ENCODE measurements around the gene SHISA8. TPM values are rescaled to one million over a fixed set of nuclear protein-coding genes. Genes with fewer than 3 reads are reported as not detected.

SHISA8 gene
- not detected in 2 replicates for total RNA-seq

GRCh38 chr22:41915035-41915785 lies at the start of gene SHISA8:
Gene SHISA8, minus strand, starts transcription at chr22:41915074. Its CDS starts 407 bp downstream, at chr22:41914667.

GRCh38 chr22:41951898-41952474 lies 37.1 kb upstream of the SHISA8 start, which contains the start of gene SMIM45:
Gene SMIM45, plus strand, starts transcription at chr22:41952150.

GRCh38 chr22:41946629-41947423 lies 32.0 kb upstream of the SHISA8 start, which contains the start of gene CENPM:
Gene CENPM, minus strand, starts transcription at chr22:41947152. Its CDS starts 76 bp downstream, at chr22:41947076.

Other genes with a start within 250 kb of the SHISA8 start
- gene SNU13, start 226.2 kb downstream of the SHISA8 start, total RNA-seq: 67.5 and 69.0 TPM in 2 replicates
- 0.17 and 1.6 TPM in 2 replicates for gene MEI1, start 215.6 kb downstream of the SHISA8 start, total RNA-seq
- 5.5 and 5.7 TPM in 2 replicates for gene CCDC134, start 114.4 kb downstream of the SHISA8 start, total RNA-seq
- 39.7 and 53.0 TPM in 2 replicates for gene SREBF2, start 82.0 kb downstream of the SHISA8 start, total RNA-seq
- under 0.01 TPM in 1 of 2 replicates, not detected in the other for gene TNFRSF13C, start 11.7 kb upstream of the SHISA8 start, total RNA-seq
- gene CENPM, start 32.1 kb upstream of the SHISA8 start, total RNA-seq: 1.9 and 3.9 TPM in 2 replicates
- gene SEPTIN3, start 54.4 kb upstream of the SHISA8 start, total RNA-seq: under 0.01 and 0.26 TPM in 2 replicates
- 0.16 and 0.77 TPM in 2 replicates for gene WBP2NL, start 83.7 kb upstream of the SHISA8 start, total RNA-seq
- gene NAGA, start 155.7 kb upstream of the SHISA8 start, total RNA-seq: 30.9 and 43.1 TPM in 2 replicates
- 10.4 and 20.0 TPM in 2 replicates for gene PHETA2, start 159.2 kb upstream of the SHISA8 start, total RNA-seq
- gene SMDT1, start 164.6 kb upstream of the SHISA8 start, total RNA-seq: 12.3 and 12.8 TPM in 2 replicates
- gene NDUFA6, start 175.7 kb upstream of the SHISA8 start, total RNA-seq: 72.2 and 94.8 TPM in 2 replicates
- 0.16 and 0.60 TPM in 2 replicates for gene CYP2D6, start 215.7 kb upstream of the SHISA8 start, total RNA-seq